Body of pancreas (tissue), 4 donors: Measurements from ENCODE around the gene MACF1.

Experiments
- CTCF ChIP-seq, 7 experiments: fragments of 450-650 bp in 4 of 7; fragments of 200-600 bp in 3 of 7; sonication (generic) in 3 of 7; IDR thresholded peaks; one replicate each; pipeline ENCODE4 v1.5.1; 2016 to 2019; ENCODE audit warnings: antibody characterized with exemption in 7 of 7
- POLR2A ChIP-seq, 3 donors: fragments of 450-650 bp; IDR thresholded peaks; one replicate each; pipeline ENCODE4 v1.6.1; 2016; ENCODE audit warnings: antibody characterized with exemption in 3 of 3, mild to moderate bottlenecking in 2 of 3

- no peak for TF ChIP-seq CTCF (IDR thresholded peaks at IDR 0.05)
- no peak for TF ChIP-seq POLR2A (IDR thresholded peaks at IDR 0.05)
These were observed 57.3 kb downstream of the MACF1 start for GRCh38 chr1:39261712-39262221.
